Prostate gland (tissue), 2 donors: ENCODE measurements around the gene TTLL5. TPM values are rescaled to one million over a fixed set of nuclear protein-coding genes. Genes with fewer than 3 reads are reported as not detected.
A peak's percentile ranks its signal among the peaks of the same experiment; 100 is the strongest.

Source experiments
- DNase-seq: peaks from one replicate; pipeline ENCODE4 v3.0.0-alpha.2; 2019; ENCODE audit warnings: low spot score
- H3K27ac ChIP-seq, 2 donors: fragments of 200-600 bp; sonication (generic); 2 replicates each; pipeline ENCODE4 v1.5.1; 2017 to 2019
- H3K27me3 ChIP-seq: fragments of 200-600 bp; sonication (generic); replicated peaks from 2 replicates; pipeline ENCODE4 v1.5.1; 2019; ENCODE audit not compliant: insufficient read depth
- H3K36me3 ChIP-seq, 2 donors: fragments of 200-600 bp; sonication (generic); 1 replicate in 1 of 2; 2 replicates in 1 of 2; pipeline versions ENCODE4 v1.5.1 to v1.8.1; 2017 to 2019
- H3K4me1 ChIP-seq: fragments of 200-600 bp; sonication (generic); replicated peaks from 2 replicates; pipeline ENCODE4 v1.5.1; 2019
- H3K4me3 ChIP-seq, 2 donors: fragments of 200-600 bp; sonication (generic); 2 replicates each; pipeline ENCODE4 v1.5.1; 2017 to 2019
- H3K9me3 ChIP-seq: fragments of 200-600 bp; sonication (generic); 2 replicates; pipeline ENCODE4 v1.5.1; 2017
- POLR2A ChIP-seq: fragments of 450-650 bp; IDR thresholded peaks from one replicate; pipeline ENCODE4 v1.6.1; 2016; ENCODE audit warnings: antibody characterized with exemption, mild to moderate bottlenecking
- POLR2AphosphoS5 ChIP-seq: sonication (generic); formaldehyde crosslinking; IDR thresholded peaks from one replicate; pipeline ENCODE4 v1.6.1; 2017; ENCODE audit warnings: antibody characterized with exemption
- WGBS: methylation state at CpG from one replicate; pipeline ENCODE4 v1.1.5; 2018; 5-methylcytosine and 5-hydroxymethylcytosine counted together
- intact Hi-C: fragments of 100-400 bp; cut with DNase I; formaldehyde crosslinking; loops from one replicate; pipeline ENCODE4 v1.14.2; 2022
- total RNA-seq, 2 donors: library from RNA; depleted of rRNA; stranded (reverse); fragments of >200 nt; gene quantifications; one replicate each; pipeline ENCODE4 v1.1.0, GENCODE V29; 2016
- TF ChIP-seq, protein P1 (sequence below), 4 experiments: fragments of 200-600 bp in 2 of 4; fragments of 450-650 bp in 2 of 4; sonication (generic) in 2 of 4; IDR thresholded peaks; 1 replicate in 3 of 4; 2 replicates in 1 of 4; pipeline ENCODE4 v1.5.1; 2016 to 2019; ENCODE audit warnings: antibody characterized with exemption in 4 of 4, mild to moderate bottlenecking in 2 of 4, moderate library complexity in 2 of 4

Gene TTLL5
- total RNA-seq, 2 donors from 2014 or later: 40.3 to 46.2 TPM

DNA sequence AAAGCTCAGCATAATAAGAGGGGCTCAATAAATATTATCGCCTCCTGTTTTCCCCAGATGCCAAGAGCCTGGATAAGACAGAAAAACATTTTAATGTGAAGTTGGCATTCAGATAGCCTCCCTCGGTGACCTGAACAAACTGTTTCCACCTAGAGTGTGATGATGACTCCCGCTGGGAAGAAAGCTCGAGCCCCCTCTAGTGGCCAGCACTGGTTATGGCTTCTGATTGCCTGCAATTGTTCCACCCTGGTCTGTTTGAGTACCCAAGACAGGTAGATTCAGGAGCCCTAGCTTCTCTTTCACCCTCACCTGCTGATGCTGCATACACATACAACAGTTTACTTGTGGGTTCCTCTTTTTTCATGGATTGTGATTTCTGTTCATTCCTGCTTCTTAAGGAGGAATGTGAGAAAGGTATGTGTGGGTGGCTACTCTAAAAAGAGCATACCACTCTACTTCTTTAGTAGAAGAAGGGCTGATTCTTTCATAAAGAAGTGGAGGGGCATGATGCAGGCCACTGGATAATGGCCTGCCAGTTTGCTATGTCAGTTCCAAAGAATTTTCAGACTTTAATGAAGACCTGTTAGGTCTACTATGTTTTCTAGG lies 6.8 kb upstream of the TTLL5 start:
- Histone ChIP-seq H3K9me3 (no peaks in the 10 kb centered on the region), H3K4me3 (no peak overlapping the region), H3K36me3 (no peaks in the 10 kb centered on the region), H3K27me3 (no peaks in the 10 kb centered on the region), H3K4me1 (no peaks in the 10 kb centered on the region), H3K27ac (no peak overlapping the region)
- TF ChIP-seq, protein P1, sequence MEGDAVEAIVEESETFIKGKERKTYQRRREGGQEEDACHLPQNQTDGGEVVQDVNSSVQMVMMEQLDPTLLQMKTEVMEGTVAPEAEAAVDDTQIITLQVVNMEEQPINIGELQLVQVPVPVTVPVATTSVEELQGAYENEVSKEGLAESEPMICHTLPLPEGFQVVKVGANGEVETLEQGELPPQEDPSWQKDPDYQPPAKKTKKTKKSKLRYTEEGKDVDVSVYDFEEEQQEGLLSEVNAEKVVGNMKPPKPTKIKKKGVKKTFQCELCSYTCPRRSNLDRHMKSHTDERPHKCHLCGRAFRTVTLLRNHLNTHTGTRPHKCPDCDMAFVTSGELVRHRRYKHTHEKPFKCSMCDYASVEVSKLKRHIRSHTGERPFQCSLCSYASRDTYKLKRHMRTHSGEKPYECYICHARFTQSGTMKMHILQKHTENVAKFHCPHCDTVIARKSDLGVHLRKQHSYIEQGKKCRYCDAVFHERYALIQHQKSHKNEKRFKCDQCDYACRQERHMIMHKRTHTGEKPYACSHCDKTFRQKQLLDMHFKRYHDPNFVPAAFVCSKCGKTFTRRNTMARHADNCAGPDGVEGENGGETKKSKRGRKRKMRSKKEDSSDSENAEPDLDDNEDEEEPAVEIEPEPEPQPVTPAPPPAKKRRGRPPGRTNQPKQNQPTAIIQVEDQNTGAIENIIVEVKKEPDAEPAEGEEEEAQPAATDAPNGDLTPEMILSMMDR (IDR thresholded peaks at IDR 0.05): peak; percentile 89 to 95 (median 94)
- TF ChIP-seq POLR2AphosphoS5 (peak; percentile 75), POLR2A (no peak)
- peak; percentile 78 for DNase-seq
- intact Hi-C loops: loop anchor here (1.0 kb wide), 1 partner anchor 76 kb away; the partner anchor contains the start of gene FLVCR2
- 4% methylated on average over 4 of the region's 4 CpGs for WGBS

- H3K4me1 ChIP-seq: no peaks in the 10 kb centered on the region
- 0% methylated on average over 1 of the region's 1 CpG for WGBS
- TF ChIP-seq, protein P1 (IDR thresholded peaks at IDR 0.05): no peak
- TF ChIP-seq POLR2A: no peak
- no peak for TF ChIP-seq POLR2AphosphoS5
- DNase-seq: no peak
- no peak overlapping the region for H3K27ac ChIP-seq
- H3K27me3 ChIP-seq: no peaks in the 10 kb centered on the region
- intact Hi-C loops: loop anchor here (5.0 kb wide), 1 partner anchor 348 kb away; no protein-coding TSS in a partner anchor
- no peaks in the 10 kb centered on the region for H3K9me3 ChIP-seq
- no peaks in the 10 kb centered on the region for H3K36me3 ChIP-seq
- no peak overlapping the region for H3K4me3 ChIP-seq
Observed at GRCh38 chr14:75655235-75655634, 5.8 kb upstream of the TTLL5 start.

- H3K4me1 ChIP-seq: no peaks in the 10 kb centered on the region
- H3K27ac ChIP-seq: no peak overlapping the region
- H3K4me3 ChIP-seq: no peak overlapping the region
- H3K9me3 ChIP-seq: no peaks in the 10 kb centered on the region
- no peak for DNase-seq
- no peak for TF ChIP-seq POLR2AphosphoS5
- TF ChIP-seq, protein P1 (IDR thresholded peaks at IDR 0.05): no peak
- no peak for TF ChIP-seq POLR2A
- WGBS: 73% methylated on average over 4 of the region's 4 CpGs
- no peaks in the 10 kb centered on the region for H3K27me3 ChIP-seq
- intact Hi-C loops: loop anchor here (5.0 kb wide), 1 partner anchor 350 kb away; no protein-coding TSS in a partner anchor
- no peaks in the 10 kb centered on the region for H3K36me3 ChIP-seq
Observed at GRCh38 chr14:75657331-75657730, 3.7 kb upstream of the TTLL5 start.

DNA sequence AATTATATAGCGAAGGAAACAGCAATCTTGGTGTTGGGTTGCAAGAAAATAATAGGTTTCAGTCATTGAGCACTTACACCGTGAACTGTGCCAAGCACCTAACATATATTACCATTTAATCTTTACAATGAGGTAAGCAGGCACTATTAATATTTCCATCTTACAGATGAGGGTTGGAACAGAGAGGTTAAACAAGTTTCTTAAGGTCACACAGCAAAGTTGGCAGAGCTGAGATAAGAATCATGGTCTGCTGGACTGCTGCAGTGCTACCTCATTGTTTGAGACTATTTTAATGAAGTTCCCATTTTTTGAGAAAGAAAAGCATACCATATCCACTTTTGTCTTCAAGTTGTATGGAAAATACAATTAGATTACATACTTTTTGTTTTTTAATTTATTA lies 2.1 kb upstream of the TTLL5 start:
- Histone ChIP-seq H3K36me3 (no peaks in the 10 kb centered on the region), H3K9me3 (no peaks in the 10 kb centered on the region), H3K27me3 (no peaks in the 10 kb centered on the region), H3K27ac (peak overlapping the region in 1 of 2 donors; percentile 85), H3K4me1 (no peaks in the 10 kb centered on the region), H3K4me3 (no peak overlapping the region)
- no peak for TF ChIP-seq POLR2A
- no peak for TF ChIP-seq POLR2AphosphoS5
- TF ChIP-seq, protein P1 (IDR thresholded peaks at IDR 0.05): no peak
- DNase-seq: no peak
- WGBS: 95% methylated on average over 2 of the region's 2 CpGs
- intact Hi-C loops: loop anchor here (5.0 kb wide), 1 partner anchor 352 kb away; no protein-coding TSS in a partner anchor

GRCh38 chr14:75660238-75660629 lies 812 bp upstream of the TTLL5 start:
- DNase-seq: no peak

More at GRCh38 chr14:75660238-75660629, 812 bp upstream of the TTLL5 start:
- Histone ChIP-seq H3K4me3 (peak overlapping the region; percentile 56 to 88), H3K9me3 (no peaks in the 10 kb centered on the region), H3K27me3 (no peaks in the 10 kb centered on the region), H3K4me1 (no peaks in the 10 kb centered on the region), H3K36me3 (no peaks in the 10 kb centered on the region), H3K27ac (peak overlapping the region; percentile 69 to 85)
- intact Hi-C loops: no loop called here
- TF ChIP-seq, protein P1 (IDR thresholded peaks at IDR 0.05): no peak
- TF ChIP-seq POLR2A: no peak
- WGBS: 13% methylated on average over 4 of the region's 4 CpGs
